ENCODE results near the gene PI3. TPM values are rescaled to one million over a fixed set of nuclear protein-coding genes. Genes with fewer than 3 reads are reported as not detected.

PI3 gene
- total and polyA plus RNA-seq, 2 of the 8 experiments (the other 6 are each of a cell fraction or from before 2014, with no cell fraction given) = not detected

DNA sequence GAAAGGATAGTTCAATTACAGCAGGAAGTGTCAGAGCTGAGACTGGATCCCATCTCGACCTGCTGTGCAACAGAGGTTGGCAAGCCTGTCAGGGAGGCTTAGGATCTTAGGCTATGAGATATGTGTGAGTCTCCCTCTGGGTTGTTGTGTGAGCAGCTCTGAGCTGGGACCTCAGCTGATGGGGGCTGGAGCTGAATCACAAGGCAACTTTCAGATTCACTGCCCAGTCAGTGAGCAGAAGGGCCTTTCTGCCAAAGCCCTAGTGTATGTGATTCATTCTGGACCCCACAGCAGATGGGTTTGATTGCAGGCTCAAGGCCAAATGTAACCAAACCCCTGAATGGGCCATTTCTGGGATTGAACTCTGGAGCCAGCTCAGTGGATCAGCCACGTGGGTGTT is 4.5 kb downstream of the PI3 start:
- no peaks in the 10 kb centered on the region for H4K20me1 ChIP-seq (replicated peaks in 1 of 2; ENCODE audit: control insufficient read depth in 1 of 2, insufficient read depth in 2 of 2, low read length in 2 of 2)
- TF ChIP-seq EGR1 (IDR thresholded peaks at IDR 0.05; ENCODE audit: borderline replicate concordance, low read depth, low read length) (no peak), SIN3A (conservative IDR thresholded peaks at IDR 0.05 in 1 of 2, IDR thresholded peaks at IDR 0.05 in 1 of 2; ENCODE audit: low read depth in 1 of 2, low read length in 2 of 2) (no peak)
- H4K8ac ChIP-seq (ENCODE audit: extremely low read depth, insufficient read depth, low read length) = no peak overlapping the region
- no peak overlapping the region for H3K4ac ChIP-seq (replicated peaks; ENCODE audit: insufficient read length, low read depth, low read length)
- no peak overlapping the region for H3K9ac ChIP-seq (replicated peaks in 1 of 4; ENCODE audit: extremely low read depth in 1 of 4, low read depth in 3 of 4, low read length in 3 of 4)
- CTCF ChIA-PET (ENCODE audit: partially characterized antibody) = interaction anchor here (0.9 to 2.4 kb wide), 5 partner anchors 8 to 168 kb away, joined by 3 to 7 read pairs (median 4); no protein-coding TSS in a partner anchor
- H2BK15ac ChIP-seq (ENCODE audit: low read length) = 0 out of 2 replicates have a peak overlapping the region, but pooled peaks have one; percentile 40
- H3K56ac ChIP-seq (replicated peaks; ENCODE audit: insufficient read length, low read depth, low read length) = no peak overlapping the region
- FAIRE-seq (no peak), DNase-seq (ENCODE audit: low read depth in 1 of 2, low spot score in 2 of 2) (no peak)
- H3K79me1 ChIP-seq (ENCODE audit: low read depth, low read length) = no peaks in the 10 kb centered on the region
- H3K79me2 ChIP-seq (ENCODE audit: control insufficient read depth in 1 of 2, insufficient read depth in 2 of 2, low read length in 2 of 2) = no peaks in the 10 kb centered on the region
- WGBS, 2 experiments (ENCODE audit: extremely low coverage in 1 of 2, insufficient coverage in 1 of 2, insufficient read length in 1 of 2, insufficient replicate concordance in 2 of 2, low coverage in 1 of 2, low lambda C conversion rate in 2 of 2, missing lambda C conversion rate in 1 of 2) = 69% methylated on average over 2 of the region's 2 CpGs; no CpG with 5 or more reads in 1 of the 2 experiments
- POLR2A ChIA-PET (ENCODE audit: partially characterized antibody) = no interaction called here
- no peak overlapping the region for H2AK5ac ChIP-seq (ENCODE audit: low read depth, low read length)
- H3K4me3 ChIP-seq (ENCODE audit: extremely low read depth in 1 of 4, insufficient read depth in 2 of 4, low read depth in 3 of 4, low read length in 4 of 4) = no peak overlapping the region
- H2BK120ac ChIP-seq (replicated peaks; ENCODE audit: low read depth, low read length) = no peak overlapping the region
- no peak overlapping the region for H2BK20ac ChIP-seq (ENCODE audit: low read length)
- no peak overlapping the region for H3K14ac ChIP-seq (ENCODE audit: insufficient read length)
- H2BK12ac ChIP-seq (ENCODE audit: low read depth, low read length) = no peak overlapping the region
- no peak overlapping the region for H3K23ac ChIP-seq (ENCODE audit: insufficient read length)
- no peaks in the 10 kb centered on the region for H3K4me1 ChIP-seq (replicated peaks in 1 of 4; ENCODE audit: control insufficient read depth in 3 of 4, insufficient read depth in 4 of 4, low read length in 3 of 4)
- no peak overlapping the region for H3K4me2 ChIP-seq (ENCODE audit: insufficient read depth in 1 of 2, low read depth in 2 of 2, low read length in 2 of 2)
- H3K27me3 ChIP-seq (replicated peaks in 1 of 4; ENCODE audit: control insufficient read depth in 3 of 4, extremely low read depth in 1 of 4, insufficient read depth in 3 of 4, low read length in 3 of 4) = no peaks in the 10 kb centered on the region
- no peak overlapping the region for H2BK5ac ChIP-seq (ENCODE audit: low read depth, low read length)
- no peaks in the 10 kb centered on the region for H3K23me2 ChIP-seq (ENCODE audit: low read depth, low read length)
- no peaks in the 10 kb centered on the region for H3K36me3 ChIP-seq (ENCODE audit: control insufficient read depth in 2 of 4, insufficient read depth in 4 of 4, low read length in 3 of 4)
- no peaks in the 10 kb centered on the region for H3K9me3 ChIP-seq (ENCODE audit: insufficient read depth in 2 of 2, low read depth in 1 of 2, low read length in 1 of 2)
- H4K91ac ChIP-seq (replicated peaks; ENCODE audit: insufficient read length, low read length) = no peak overlapping the region
- H3K18ac ChIP-seq (ENCODE audit: extremely low read depth, low read length) = no peak overlapping the region
- no peak overlapping the region for H3K27ac ChIP-seq (ENCODE audit: low read depth, low read length)
- H2AFZ ChIP-seq (ENCODE audit: low read length) = no peak overlapping the region
- H4K5ac ChIP-seq (ENCODE audit: insufficient read length, low read depth, low read length) = no peak overlapping the region
